ENCODE data around the gene SEL1L. TPM values are rescaled to one million over a fixed set of nuclear protein-coding genes. Genes with fewer than 3 reads are reported as not detected.
"Not testable (repeated sequence)": the region's sequence is repeated elsewhere in the genome, so short reads cannot be mapped to it uniquely, and the experiment has no call there.

The SEL1L gene
- total and polyA plus RNA-seq, 4 donors, result 13.1 to 119 (median 69.8) TPM

DNA sequence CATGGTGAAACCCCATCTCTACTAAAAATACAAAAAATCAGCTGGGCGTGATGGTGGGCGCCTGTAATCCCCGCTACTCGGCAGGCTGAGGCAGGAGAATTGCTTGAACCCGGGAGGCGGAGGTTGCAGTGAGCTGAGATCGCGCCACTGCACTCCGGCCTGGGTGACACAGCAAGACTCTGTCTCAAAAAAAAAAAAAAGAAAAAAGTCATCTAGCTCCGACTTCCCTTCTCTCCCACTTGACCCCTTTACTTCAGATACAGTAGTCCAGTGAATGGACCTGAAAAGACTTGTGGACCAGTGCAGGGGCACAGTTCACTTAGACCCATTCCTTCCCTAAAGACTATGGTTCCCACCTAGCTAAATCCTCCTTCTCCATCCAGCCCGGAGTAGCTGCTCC, 103.9 kb downstream of the SEL1L start:
- H3K4me1 ChIP-seq (ENCODE audit: control insufficient read depth in 1 of 2, insufficient read depth in 2 of 2, low read length in 2 of 2); H3K36me3 ChIP-seq (ENCODE audit: control insufficient read depth in 1 of 2, insufficient read depth in 2 of 2, low read length in 1 of 2); H3K27ac ChIP-seq (ENCODE audit: low read depth in 1 of 2, low read length in 2 of 2); ATAC-seq (ENCODE audit: low FRiP score); H3K9me3 ChIP-seq (ENCODE audit: control insufficient read depth, low read length); H3K27me3 ChIP-seq (ENCODE audit: control insufficient read depth in 1 of 2, insufficient read depth in 2 of 2, low read length in 1 of 2); H3K4me3 ChIP-seq (ENCODE audit: low read length in 2 of 2); DNase-seq; intact Hi-C loops (cut with DNase I): not testable (repeated sequence)
- WGBS, 2 donors, result 92% methylated on average over 11 of the region's 11 CpGs

DNA sequence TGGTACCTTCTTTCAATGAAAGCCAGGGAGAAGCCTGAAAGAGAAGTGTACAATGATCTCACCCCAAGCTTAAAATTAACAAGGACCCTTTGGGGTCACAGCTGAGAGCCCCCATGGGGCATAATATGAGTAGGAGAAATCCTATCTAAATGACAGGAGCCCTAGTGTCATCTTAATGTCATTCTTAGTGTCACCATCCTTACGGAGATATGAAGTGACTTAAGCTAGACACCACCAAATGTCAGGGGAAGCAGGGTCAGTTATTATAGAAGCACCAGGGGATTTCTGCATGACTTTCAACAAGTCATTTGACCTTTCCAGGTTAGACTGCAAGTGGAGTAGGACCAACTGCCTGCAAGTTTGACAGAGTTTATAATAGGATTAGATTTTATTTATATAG, 104.6 kb downstream of the SEL1L start:
- H3K9me3 ChIP-seq (ENCODE audit: control insufficient read depth, low read length), result no peaks in the 10 kb centered on the region
- no peak overlapping the region for H3K4me3 ChIP-seq (ENCODE audit: low read length in 2 of 2)
- 77 to 83% methylated on average over 1 of the region's 1 CpG for WGBS, 2 donors
- H3K4me1 ChIP-seq (ENCODE audit: control insufficient read depth in 1 of 2, insufficient read depth in 2 of 2, low read length in 2 of 2), result no peaks in the 10 kb centered on the region
- no peaks in the 10 kb centered on the region for H3K27me3 ChIP-seq (ENCODE audit: control insufficient read depth in 1 of 2, insufficient read depth in 2 of 2, low read length in 1 of 2)
- H3K27ac ChIP-seq (ENCODE audit: low read depth in 1 of 2, low read length in 2 of 2), result no peak overlapping the region
- no peak for DNase-seq
- intact Hi-C loops (cut with DNase I), result no loop called here
- H3K36me3 ChIP-seq (ENCODE audit: control insufficient read depth in 1 of 2, insufficient read depth in 2 of 2, low read length in 1 of 2), result no peaks in the 10 kb centered on the region
- no peak for ATAC-seq (ENCODE audit: low FRiP score)

DNA sequence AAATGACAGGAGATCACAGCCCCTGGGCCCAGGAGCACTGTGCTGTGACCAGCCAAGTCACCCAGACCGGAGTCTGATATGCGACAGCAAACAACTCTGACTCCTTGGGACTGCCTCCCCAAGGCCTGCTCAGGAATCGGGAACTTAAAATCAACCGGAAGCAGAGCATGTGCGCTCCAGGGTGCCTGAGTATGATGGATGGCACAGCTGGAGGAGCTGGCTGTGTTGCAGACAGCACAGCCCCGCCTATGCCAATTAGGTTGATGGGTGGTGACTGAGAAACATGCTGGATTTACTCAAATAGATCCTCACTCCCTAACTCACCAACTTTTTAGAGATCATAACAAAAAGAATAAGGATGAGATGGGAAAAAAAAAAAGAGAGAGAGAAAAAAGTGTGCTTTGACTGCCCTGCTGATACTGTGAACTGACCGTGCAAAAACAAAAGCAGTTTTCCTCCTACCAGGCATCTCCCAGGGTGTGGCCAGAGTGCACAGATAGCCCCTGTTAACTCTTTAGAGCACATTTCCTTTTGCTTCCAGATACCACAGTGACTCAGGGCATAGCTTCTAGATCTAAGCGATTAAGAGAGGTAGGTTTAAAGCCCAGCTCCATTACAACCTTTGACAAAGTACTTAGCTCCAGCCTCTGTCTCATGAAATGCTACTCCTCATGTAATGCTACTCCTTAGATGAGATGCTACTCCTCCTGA, 106.2 kb downstream of the SEL1L start:
- intact Hi-C loops (cut with DNase I), result no loop called here
- H3K4me1 ChIP-seq (ENCODE audit: control insufficient read depth in 1 of 2, insufficient read depth in 2 of 2, low read length in 2 of 2), result no peaks in the 10 kb centered on the region
- H3K27me3 ChIP-seq (ENCODE audit: control insufficient read depth in 1 of 2, insufficient read depth in 2 of 2, low read length in 1 of 2), result no peaks in the 10 kb centered on the region
- H3K9me3 ChIP-seq (ENCODE audit: control insufficient read depth, low read length), result no peaks in the 10 kb centered on the region
- 18 to 19% methylated on average over 8 of the region's 8 CpGs for WGBS, 2 donors
- no peak overlapping the region for H3K27ac ChIP-seq (ENCODE audit: low read depth in 1 of 2, low read length in 2 of 2)
- no peaks in the 10 kb centered on the region for H3K36me3 ChIP-seq (ENCODE audit: control insufficient read depth in 1 of 2, insufficient read depth in 2 of 2, low read length in 1 of 2)
- DNase-seq (peak in 1 of 2 donors; percentile 62), ATAC-seq (ENCODE audit: low FRiP score) (peak; percentile 35)
- H3K4me3 ChIP-seq (ENCODE audit: low read length in 2 of 2), result no peak overlapping the region

GRCh38 chr14:81423504-81423903, 110.1 kb downstream of the SEL1L start:
- no peaks in the 10 kb centered on the region for H3K36me3 ChIP-seq (ENCODE audit: control insufficient read depth in 1 of 2, insufficient read depth in 2 of 2, low read length in 1 of 2)
- intact Hi-C loops (cut with DNase I), result no loop called here
- H3K27me3 ChIP-seq (ENCODE audit: control insufficient read depth in 1 of 2, insufficient read depth in 2 of 2, low read length in 1 of 2), result no peaks in the 10 kb centered on the region
- no peaks in the 10 kb centered on the region for H3K4me1 ChIP-seq (ENCODE audit: control insufficient read depth in 1 of 2, insufficient read depth in 2 of 2, low read length in 2 of 2)
- no peaks in the 10 kb centered on the region for H3K9me3 ChIP-seq (ENCODE audit: control insufficient read depth, low read length)
- WGBS, 2 donors, result 53 to 61% methylated on average over 6 of the region's 6 CpGs
- no peak overlapping the region for H3K4me3 ChIP-seq (ENCODE audit: low read length in 2 of 2)
- ATAC-seq (ENCODE audit: low FRiP score), result peak; percentile 61
- H3K27ac ChIP-seq (ENCODE audit: low read depth in 1 of 2, low read length in 2 of 2), result no peak overlapping the region
- DNase-seq, result peak in 1 of 2 donors; percentile 64

Other genes starting within 250 kb of the SEL1L start
- 10 to 100 TPM; 10.4 to 20.5 TPM for gene STON2, start 133.5 kb downstream of the SEL1L start, total RNA-seq
- 1 to 10 TPM in 1 of 2 donors, under 1 TPM in 1; 0.03 to 2.3 TPM for gene STON2, start 133.5 kb downstream of the SEL1L start, polyA plus RNA-seq